ENCODE results near the gene TBC1D2B. TPM values are rescaled to one million over a fixed set of nuclear protein-coding genes. Genes with fewer than 3 reads are reported as not detected.
A peak's percentile ranks its signal among the peaks of the same experiment; 100 is the strongest.
"Not testable (repeated sequence)": the region's sequence is repeated elsewhere in the genome, so short reads cannot be mapped to it uniquely, and the experiment has no call there.

The TBC1D2B gene
- polyA plus RNA-seq, 6 donors from 2014 or later: 1.7 to 5.5 (median 2.9) TPM

DNA sequence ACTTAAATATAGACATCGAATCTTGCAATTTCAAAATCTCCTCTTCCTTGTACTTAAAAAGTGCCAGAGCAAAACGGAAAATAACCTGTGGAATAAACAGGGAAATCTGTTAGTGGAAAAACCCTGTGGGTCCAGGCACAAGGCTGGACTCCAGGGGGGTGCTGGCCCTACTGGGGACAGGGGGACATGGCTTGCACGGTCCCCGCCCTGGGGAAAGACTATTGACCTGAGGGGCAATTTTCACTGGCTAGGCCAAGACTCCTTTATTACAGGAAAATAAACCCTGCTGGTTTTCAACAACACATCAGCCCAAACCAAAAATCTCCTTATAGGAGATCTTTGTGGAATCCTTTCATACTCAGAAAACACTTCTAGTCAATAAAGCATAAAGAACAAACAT lies 75.9 kb downstream of the TBC1D2B start:
- no peaks in the 10 kb centered on the region for H3K27me3 Mint-ChIP-seq
- ATAC-seq (ENCODE audit: low read depth in 2 of 2) (no peak), DNase-seq (no peak)
- peaks cover 7 to 17% of the 10 kb centered on the region in 2 donors for H3K36me3 Mint-ChIP-seq
- H3K4me1 Mint-ChIP-seq: peaks cover 0 to 8% (median 5%) of the 10 kb centered on the region in 3 donors
- H3K4me3 Mint-ChIP-seq: no peak overlapping the region
- no peaks in the 10 kb centered on the region for H3K9me3 Mint-ChIP-seq
- H3K27ac Mint-ChIP-seq: peak overlapping the region in 2 of 6 donors; percentile 8 to 79

GRCh38 chr15:78000927-78001249 lies 76.6 kb downstream of the TBC1D2B start:
- ATAC-seq (ENCODE audit: low read depth in 2 of 2): no peak
- Mint-ChIP-seq H3K4me1 (peaks cover 0 to 8% (median 5%) of the 10 kb centered on the region in 3 donors), H3K27ac (peak overlapping the region in 1 of 6 donors; percentile 79), H3K4me3 (no peak overlapping the region), H3K36me3 (peaks cover 7 to 13% of the 10 kb centered on the region in 2 donors), H3K9me3 (no peaks in the 10 kb centered on the region), H3K27me3 (no peaks in the 10 kb centered on the region)
- no peak for DNase-seq

DNA sequence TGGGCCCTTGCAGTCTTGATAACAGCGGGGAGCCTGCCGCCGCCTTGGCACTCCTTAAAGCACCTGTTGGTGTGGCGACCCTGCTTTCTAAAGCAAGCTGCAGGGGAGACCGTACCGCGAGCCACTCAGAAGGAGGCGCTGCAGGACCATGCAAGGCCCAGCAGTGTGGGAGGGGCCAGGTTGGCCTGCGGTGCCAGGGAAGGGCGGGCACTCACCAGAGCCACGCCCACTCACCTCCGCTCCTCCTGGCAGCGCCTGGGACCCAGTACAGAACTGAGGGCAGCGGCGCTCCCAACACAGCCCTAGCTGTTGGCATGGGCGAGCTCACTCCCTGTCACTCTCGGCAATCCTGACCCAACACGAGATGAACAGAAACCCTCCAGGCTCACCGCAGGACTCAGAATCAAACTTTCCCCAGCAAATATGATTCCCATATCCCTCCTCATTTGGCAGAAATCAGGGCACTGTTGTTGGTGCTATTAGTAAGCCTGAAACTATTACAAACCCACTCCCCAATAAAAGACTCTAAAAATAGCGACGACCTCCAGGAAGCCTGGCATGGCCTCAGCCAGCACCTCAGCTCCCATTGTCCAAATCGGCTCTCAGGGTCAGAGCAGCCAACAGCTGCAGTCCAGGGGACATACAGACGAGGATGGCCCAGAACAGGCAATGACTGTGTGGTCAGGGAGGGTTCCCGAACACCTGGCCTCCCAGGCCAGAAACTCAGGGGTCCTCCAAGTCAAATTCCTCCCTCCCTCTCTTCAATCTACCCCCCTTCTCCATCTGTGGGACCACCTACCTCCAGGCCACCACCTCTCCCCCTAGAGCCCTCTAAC lies 77.2 kb downstream of the TBC1D2B start:
- no peak overlapping the region for H3K4me3 Mint-ChIP-seq
- no peaks in the 10 kb centered on the region for H3K27me3 Mint-ChIP-seq
- peaks cover 7 to 13% of the 10 kb centered on the region in 2 donors for H3K36me3 Mint-ChIP-seq
- H3K4me1 Mint-ChIP-seq: peaks cover 0 to 8% (median 5%) of the 10 kb centered on the region in 3 donors
- no peaks in the 10 kb centered on the region for H3K9me3 Mint-ChIP-seq
- ATAC-seq (ENCODE audit: low read depth in 2 of 2): peak; percentile 95 to 96
- H3K27ac Mint-ChIP-seq: peak overlapping the region in 2 of 6 donors; percentile 41 to 79
- DNase-seq: peak; percentile 53

DNA sequence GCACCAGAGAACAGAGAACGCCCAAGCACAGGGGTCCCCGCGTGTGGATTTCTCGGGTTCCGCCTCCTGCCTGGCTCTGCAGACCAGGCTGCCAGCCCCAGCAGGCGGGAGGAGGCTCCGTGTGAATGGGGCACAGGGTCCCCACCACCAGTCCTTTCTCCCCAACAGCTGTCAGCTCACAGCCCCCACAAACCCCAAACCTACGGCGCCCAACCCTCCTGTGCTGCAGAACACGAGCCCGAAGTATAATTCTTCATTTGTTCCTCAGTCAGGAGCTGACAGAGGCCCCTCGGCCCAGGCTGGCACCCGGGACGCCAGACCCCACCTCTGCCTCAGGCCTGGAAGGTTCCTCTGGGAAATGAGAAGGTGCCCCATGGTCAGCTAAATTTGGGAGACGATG lies 78.0 kb downstream of the TBC1D2B start:
- no peak overlapping the region for H3K4me3 Mint-ChIP-seq
- peaks cover 7 to 13% of the 10 kb centered on the region in 2 donors for H3K36me3 Mint-ChIP-seq
- no peaks in the 10 kb centered on the region for H3K9me3 Mint-ChIP-seq
- ATAC-seq (ENCODE audit: low read depth in 2 of 2) (no peak), DNase-seq (no peak)
- H3K27me3 Mint-ChIP-seq: no peaks in the 10 kb centered on the region
- no peak overlapping the region for H3K27ac Mint-ChIP-seq
- H3K4me1 Mint-ChIP-seq: peaks cover 1 to 11% (median 5%) of the 10 kb centered on the region in 3 donors

GRCh38 chr15:77998592-77998991 lies 78.9 kb downstream of the TBC1D2B start:
- Mint-ChIP-seq H3K9me3 (no peaks in the 10 kb centered on the region), H3K27me3 (no peaks in the 10 kb centered on the region), H3K4me3 (no peak overlapping the region), H3K4me1 (peaks cover 7 to 20% (median 10%) of the 10 kb centered on the region in 3 donors), H3K36me3 (peaks cover 7 to 13% of the 10 kb centered on the region in 2 donors), H3K27ac (no peak overlapping the region)
- DNase-seq: no peak
- ATAC-seq (ENCODE audit: low read depth in 2 of 2): no peak

GRCh38 chr15:77997761-77998554 lies 79.6 kb downstream of the TBC1D2B start:
- H3K4me3 Mint-ChIP-seq; DNase-seq; ATAC-seq (ENCODE audit: low read depth in 2 of 2); H3K9me3 Mint-ChIP-seq; H3K27me3 Mint-ChIP-seq: not testable (repeated sequence)
- Mint-ChIP-seq H3K36me3 (peaks cover 2 to 13% of the 10 kb centered on the region in 2 donors), H3K4me1 (peaks cover 13 to 26% (median 16%) of the 10 kb centered on the region in 3 donors), H3K27ac (peak overlapping the region in 1 of 6 donors; percentile 70)

DNA sequence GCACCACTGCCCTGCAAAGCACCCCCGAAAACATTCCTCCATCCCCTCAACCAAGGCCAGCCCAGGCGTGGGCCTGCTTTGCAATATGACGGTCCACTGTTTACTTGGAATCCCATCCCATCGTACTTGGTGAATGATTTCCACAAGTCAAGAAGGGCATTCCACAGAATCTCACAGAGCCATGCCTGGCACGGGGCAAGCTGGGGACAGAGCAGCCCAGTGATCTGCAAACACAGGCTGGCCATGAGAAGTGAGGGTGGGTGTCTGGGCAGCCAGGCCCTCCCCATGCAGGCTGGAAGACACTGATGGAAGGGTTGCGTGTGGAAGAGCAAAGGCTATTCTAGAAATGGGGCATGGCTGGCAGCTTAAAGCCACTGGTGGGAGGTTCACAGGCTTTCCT lies 80.3 kb downstream of the TBC1D2B start:
- H3K4me1 Mint-ChIP-seq: peaks cover 17 to 30% (median 17%) of the 10 kb centered on the region in 3 donors
- H3K27me3 Mint-ChIP-seq; ATAC-seq (ENCODE audit: low read depth in 2 of 2); H3K9me3 Mint-ChIP-seq; H3K4me3 Mint-ChIP-seq; DNase-seq: not testable (repeated sequence)
- peak overlapping the region in 1 of 6 donors; percentile 70 for H3K27ac Mint-ChIP-seq
- H3K36me3 Mint-ChIP-seq: peaks cover 0 to 13% of the 10 kb centered on the region in 2 donors

GRCh38 chr15:77996713-77997171 lies 80.8 kb downstream of the TBC1D2B start:
- not testable (repeated sequence) for H3K4me3 Mint-ChIP-seq
- peak overlapping the region in 1 of 6 donors; percentile 33 for H3K27ac Mint-ChIP-seq

GRCh38 chr15:77996226-77996625 lies 81.3 kb downstream of the TBC1D2B start:
- not testable (repeated sequence) for ATAC-seq (ENCODE audit: low read depth in 2 of 2); DNase-seq; H3K9me3 Mint-ChIP-seq; H3K4me3 Mint-ChIP-seq; H3K36me3 Mint-ChIP-seq; H3K27me3 Mint-ChIP-seq
- H3K4me1 Mint-ChIP-seq: peaks cover 21 to 36% (median 23%) of the 10 kb centered on the region in 3 donors
- H3K27ac Mint-ChIP-seq: peak overlapping the region in 1 of 6 donors; percentile 33

More at GRCh38 chr15:77996713-77997171, 80.8 kb downstream of the TBC1D2B start:
- not testable (repeated sequence) for ATAC-seq (ENCODE audit: low read depth in 2 of 2); H3K9me3 Mint-ChIP-seq; DNase-seq; H3K27me3 Mint-ChIP-seq
- Mint-ChIP-seq H3K36me3 (peaks cover 0 to 13% of the 10 kb centered on the region in 2 donors), H3K4me1 (peaks cover 17 to 33% (median 17%) of the 10 kb centered on the region in 3 donors)

- not testable (repeated sequence) for H3K36me3 Mint-ChIP-seq; H3K9me3 Mint-ChIP-seq; H3K27me3 Mint-ChIP-seq; H3K4me3 Mint-ChIP-seq; H3K27ac Mint-ChIP-seq; DNase-seq; ATAC-seq (ENCODE audit: low read depth in 2 of 2)
- peaks cover 22 to 37% (median 30%) of the 10 kb centered on the region in 3 donors for H3K4me1 Mint-ChIP-seq
Observed at GRCh38 chr15:77995537-77995918, 82.0 kb downstream of the TBC1D2B start.

GRCh38 chr15:77994893-77995536 lies 82.5 kb downstream of the TBC1D2B start:
- not testable (repeated sequence) for DNase-seq; H3K4me3 Mint-ChIP-seq; H3K9me3 Mint-ChIP-seq; H3K36me3 Mint-ChIP-seq; ATAC-seq (ENCODE audit: low read depth in 2 of 2); H3K27me3 Mint-ChIP-seq
- Mint-ChIP-seq H3K4me1 (peaks cover 26 to 40% (median 35%) of the 10 kb centered on the region in 3 donors), H3K27ac (peak overlapping the region in 1 of 6 donors; percentile 73)

DNA sequence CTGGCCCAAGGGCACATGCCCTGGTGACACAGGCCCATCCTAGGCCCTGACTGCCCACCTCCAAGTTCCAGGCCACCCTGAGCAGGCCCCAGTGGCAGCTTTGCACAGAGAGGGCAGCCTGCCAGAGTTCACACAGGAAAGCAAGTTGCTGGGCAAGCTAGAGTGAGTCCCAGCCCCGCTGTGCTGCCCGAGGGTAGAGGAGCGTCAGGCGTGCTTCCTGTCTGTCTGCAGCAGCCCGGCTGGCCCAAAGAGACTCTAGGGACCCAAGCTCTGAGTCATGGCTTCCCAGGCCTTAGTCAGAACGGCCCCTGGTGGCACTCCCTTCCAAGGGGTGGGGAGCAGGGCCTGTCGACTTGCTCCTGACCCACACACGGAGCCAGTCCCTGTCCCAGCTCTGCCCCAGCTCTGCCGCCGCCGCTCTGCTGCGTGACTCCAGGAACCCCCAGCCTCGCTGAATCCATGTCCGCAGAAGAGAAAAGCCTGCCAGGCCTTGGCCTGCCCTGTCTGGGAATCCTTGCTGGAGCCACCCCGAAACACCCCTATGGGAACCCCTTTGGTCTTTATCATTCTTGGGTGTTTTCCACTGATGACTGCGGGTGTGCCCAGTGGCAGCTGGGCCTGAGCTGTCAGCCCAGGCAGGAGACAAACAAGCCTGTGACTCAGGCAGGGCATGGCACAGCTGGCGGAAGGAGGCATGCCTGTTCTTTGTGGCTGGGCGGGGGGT lies 83.4 kb downstream of the TBC1D2B start:
- H3K36me3 Mint-ChIP-seq: not testable (repeated sequence)
- peak overlapping the region in 3 of 8 donors; percentile 33 to 62 (median 37) for H3K4me3 Mint-ChIP-seq

More for the DNA sequence above, 83.4 kb downstream of the TBC1D2B start:
- ATAC-seq (ENCODE audit: low read depth in 2 of 2): peak; percentile 84 to 88
- H3K9me3 Mint-ChIP-seq, H3K27me3 Mint-ChIP-seq: not testable (repeated sequence)
- Mint-ChIP-seq H3K27ac (peak overlapping the region in 3 of 6 donors; percentile 42 to 73 (median 65)), H3K4me1 (peaks cover 27 to 41% (median 37%) of the 10 kb centered on the region in 3 donors)
- DNase-seq: peak; percentile 40

All from naive B cell (primary cell).